Neuronal stem cell (in vitro differentiated cells): ENCODE data around the gene NAV2.

ENCODE experiments used
- DNase-seq: peaks from one replicate; pipeline ENCODE4 v3.0.0-alpha.2; 2013; ENCODE audit warnings: low spot score
- H2AFZ ChIP-seq: one replicate; pipeline ENCODE4 v1.6.1; 2013; ENCODE audit warnings: mild to moderate bottlenecking, low read length, inconsistent platforms
- H2AK5ac ChIP-seq: 2 replicates; pipeline ENCODE4 v1.6.1; 2013; ENCODE audit warnings: low read depth, mild to moderate bottlenecking, inconsistent platforms, low read length, moderate library complexity, mixed read lengths
- H2BK120ac ChIP-seq: 2 replicates; pipeline ENCODE4 v1.6.1; 2013; ENCODE audit warnings: low read depth, mild to moderate bottlenecking, inconsistent platforms, low read length, moderate library complexity, mixed read lengths
- H2BK12ac ChIP-seq: one replicate; pipeline ENCODE4 v1.6.1; 2013; ENCODE audit warnings: low read length, inconsistent platforms
- H2BK15ac ChIP-seq: 2 replicates; pipeline ENCODE4 v1.6.1; 2013; ENCODE audit warnings: mild to moderate bottlenecking, low read length, inconsistent platforms, mixed read lengths
- H2BK5ac ChIP-seq: one replicate; pipeline ENCODE4 v1.6.1; 2013; ENCODE audit warnings: inconsistent platforms, mild to moderate bottlenecking, low read length, moderate library complexity
- H3K14ac ChIP-seq: one replicate; pipeline ENCODE4 v1.6.1; 2013; ENCODE audit warnings: low read length, inconsistent platforms
- H3K18ac ChIP-seq: 2 replicates; pipeline ENCODE4 v1.6.1; 2013; ENCODE audit warnings: low read length, inconsistent platforms
- H3K23ac ChIP-seq: 2 replicates; pipeline ENCODE4 v1.6.1; 2013; ENCODE audit warnings: low read depth, mild to moderate bottlenecking, mixed read lengths, low read length, inconsistent platforms; ENCODE audit not compliant: poor library complexity
- H3K27ac ChIP-seq: replicated peaks from 3 replicates; pipeline ENCODE4 v1.5.1; 2013; ENCODE audit warnings: low read length, inconsistent platforms
- H3K27me3 ChIP-seq, 3 experiments: 2 replicates each; pipeline ENCODE4 v1.6.1; 2013; ENCODE audit warnings: low read length in 3 of 3, mild to moderate bottlenecking in 2 of 3, inconsistent platforms in 1 of 3, low read depth in 1 of 3, mixed read lengths in 1 of 3, moderate library complexity in 1 of 3; ENCODE audit not compliant: control insufficient read depth in 3 of 3, insufficient read depth in 3 of 3
- H3K36me3 ChIP-seq, 2 donors: replicated peaks in 1 of 2; 2 replicates each; pipeline ENCODE4 v1.6.1; 2013; ENCODE audit warnings: low read length in 2 of 2; ENCODE audit not compliant: control insufficient read depth in 2 of 2, insufficient read depth in 2 of 2
- H3K4ac ChIP-seq: 2 replicates; pipeline ENCODE4 v1.6.1; 2013; ENCODE audit warnings: inconsistent platforms, mild to moderate bottlenecking, low read length, moderate library complexity
- H3K4me1 ChIP-seq, 2 donors: 1 replicate in 1 of 2; 2 replicates in 1 of 2; pipeline ENCODE4 v1.6.1; 2013; ENCODE audit warnings: low read length in 2 of 2, low read depth in 1 of 2; ENCODE audit not compliant: control insufficient read depth in 2 of 2, insufficient read depth in 1 of 2
- H3K4me2 ChIP-seq: one replicate; pipeline ENCODE4 v1.6.1; 2013; ENCODE audit warnings: mild to moderate bottlenecking, low read length, inconsistent platforms; ENCODE audit not compliant: insufficient read depth, poor library complexity, severe bottlenecking
- H3K4me3 ChIP-seq, 2 donors: 2 replicates each; pipeline ENCODE4 v1.5.1; 2013; ENCODE audit warnings: low read length in 2 of 2, mild to moderate bottlenecking in 2 of 2, inconsistent platforms in 1 of 2, moderate library complexity in 1 of 2
- H3K79me1 ChIP-seq: one replicate; pipeline ENCODE4 v1.6.1; 2013; ENCODE audit warnings: low read depth, mild to moderate bottlenecking, inconsistent platforms, low read length, moderate library complexity
- H3K9ac ChIP-seq: one replicate; pipeline ENCODE4 v1.6.1; 2013; ENCODE audit warnings: mild to moderate bottlenecking, low read depth, low read length, inconsistent platforms; ENCODE audit not compliant: poor library complexity
- H3K9me3 ChIP-seq, 2 donors: replicated peaks in 1 of 2; 2 replicates each; pipeline versions ENCODE3 to v1.6.1; 2013; ENCODE audit warnings: low read length in 2 of 2, mild to moderate bottlenecking in 2 of 2, inconsistent platforms in 1 of 2, low read depth in 1 of 2, mixed read lengths in 1 of 2, moderate library complexity in 1 of 2; ENCODE audit not compliant: control insufficient read depth in 2 of 2, insufficient read depth in 1 of 2
- H4K8ac ChIP-seq: one replicate; pipeline ENCODE4 v1.6.1; 2013; ENCODE audit warnings: low read depth, mild to moderate bottlenecking, inconsistent platforms, low read length, moderate library complexity
- H4K91ac ChIP-seq: one replicate; pipeline ENCODE4 v1.6.1; 2013; ENCODE audit warnings: low read length, low read depth, mild to moderate bottlenecking, inconsistent platforms; ENCODE audit not compliant: poor library complexity
- WGBS, 2 donors: extraction: QIAGEN DNeasy Blood & Tissue Kit; methylation state at CpG; one replicate each; pipeline ENCODE4 v1.1.7; 2013; ENCODE audit warnings: missing lambda C conversion rate in 2 of 2, mixed read lengths in 1 of 2; ENCODE audit not compliant: insufficient read length in 2 of 2, insufficient replicate concordance in 1 of 2; ENCODE audit errors: extremely low coverage in 2 of 2; 5-methylcytosine and 5-hydroxymethylcytosine counted together

NAV2 gene

GRCh38 chr11:19936461-19936860 lies 223.8 kb downstream of the NAV2 start:
- H3K23ac ChIP-seq = no peak overlapping the region

DNA sequence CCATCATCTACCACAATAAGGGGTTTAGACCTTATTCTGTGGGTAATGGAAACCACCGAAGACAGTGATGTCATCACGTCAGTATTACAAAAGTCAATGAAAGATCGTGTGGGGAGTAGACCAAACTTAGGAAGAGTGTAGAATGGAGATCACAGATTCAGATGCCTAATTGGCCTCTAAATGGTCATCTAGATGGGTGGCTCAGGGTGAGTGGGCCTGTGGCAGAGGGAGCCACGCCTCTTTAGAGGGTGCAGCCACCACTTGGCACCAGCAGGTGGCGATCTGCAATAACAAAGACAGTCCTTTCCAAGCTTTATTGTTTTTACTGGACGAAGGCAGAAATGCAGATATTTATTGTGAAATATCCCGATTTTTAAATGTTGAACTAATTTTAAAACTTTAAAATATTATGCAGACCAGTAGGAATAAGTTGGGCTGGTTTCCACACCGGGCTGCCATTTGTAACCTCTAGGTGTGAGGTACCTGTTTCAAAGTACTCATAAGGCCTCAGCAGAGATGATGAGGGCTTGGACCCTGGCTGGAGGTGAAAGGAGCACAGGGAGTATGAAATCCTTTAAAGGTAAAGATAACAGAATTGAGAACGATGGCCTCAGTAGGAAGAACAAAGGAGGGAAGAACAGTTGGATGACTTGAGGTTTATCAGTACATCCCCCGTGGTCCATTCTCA lies 225.7 kb downstream of the NAV2 start:
- no peak overlapping the region for H3K4me2 ChIP-seq
- no CpG with 5 or more reads among the region's 10 CpGs for WGBS, 2 donors
- no peak overlapping the region for H3K4ac ChIP-seq
- H3K9me3 ChIP-seq = no peaks in the 10 kb centered on the region
- no peaks in the 10 kb centered on the region for H3K27me3 ChIP-seq
- H3K23ac ChIP-seq = no peak overlapping the region
- no peak overlapping the region for H2AFZ ChIP-seq
- no peak overlapping the region for H2AK5ac ChIP-seq
- H2BK120ac ChIP-seq = no peak overlapping the region
- H2BK12ac ChIP-seq = no peak overlapping the region
- no peak overlapping the region for H2BK15ac ChIP-seq
- no peak overlapping the region for H4K8ac ChIP-seq
- H3K9ac ChIP-seq = no peak overlapping the region
- peaks cover 0 to 56% of the 10 kb centered on the region in 2 donors for H3K36me3 ChIP-seq
- H3K4me1 ChIP-seq = peaks cover 3 to 14% of the 10 kb centered on the region in 2 donors
- H4K91ac ChIP-seq = no peak overlapping the region
- H2BK5ac ChIP-seq = no peak overlapping the region
- no peak overlapping the region for H3K14ac ChIP-seq
- no peak overlapping the region for H3K4me3 ChIP-seq
- H3K79me1 ChIP-seq = no peaks in the 10 kb centered on the region
- no peak overlapping the region for H3K27ac ChIP-seq
- DNase-seq = no peak
- no peak overlapping the region for H3K18ac ChIP-seq

More at GRCh38 chr11:19936461-19936860, 223.8 kb downstream of the NAV2 start:
- no peak overlapping the region for H3K27ac ChIP-seq
- no peak overlapping the region for H4K91ac ChIP-seq
- DNase-seq = no peak
- no peak overlapping the region for H2BK120ac ChIP-seq
- WGBS, 2 donors = no CpG with 5 or more reads among the region's 9 CpGs
- H3K36me3 ChIP-seq = peaks cover 0 to 54% of the 10 kb centered on the region in 2 donors
- H3K27me3 ChIP-seq = no peaks in the 10 kb centered on the region
- H3K14ac ChIP-seq = no peak overlapping the region
- no peak overlapping the region for H3K4me3 ChIP-seq
- peaks cover 3 to 22% of the 10 kb centered on the region in 2 donors for H3K4me1 ChIP-seq
- H3K9me3 ChIP-seq = no peaks in the 10 kb centered on the region
- peak overlapping the region; percentile 69 for H3K18ac ChIP-seq
- H3K9ac ChIP-seq = no peak overlapping the region
- peak overlapping the region; percentile 51 for H2AK5ac ChIP-seq
- H3K79me1 ChIP-seq = no peaks in the 10 kb centered on the region
- H4K8ac ChIP-seq = no peak overlapping the region
- H3K4ac ChIP-seq = no peak overlapping the region
- H2BK5ac ChIP-seq = peak overlapping the region; percentile 83
- no peak overlapping the region for H2BK15ac ChIP-seq
- no peak overlapping the region for H2BK12ac ChIP-seq
- H3K4me2 ChIP-seq = no peak overlapping the region
- H2AFZ ChIP-seq = no peak overlapping the region

DNA sequence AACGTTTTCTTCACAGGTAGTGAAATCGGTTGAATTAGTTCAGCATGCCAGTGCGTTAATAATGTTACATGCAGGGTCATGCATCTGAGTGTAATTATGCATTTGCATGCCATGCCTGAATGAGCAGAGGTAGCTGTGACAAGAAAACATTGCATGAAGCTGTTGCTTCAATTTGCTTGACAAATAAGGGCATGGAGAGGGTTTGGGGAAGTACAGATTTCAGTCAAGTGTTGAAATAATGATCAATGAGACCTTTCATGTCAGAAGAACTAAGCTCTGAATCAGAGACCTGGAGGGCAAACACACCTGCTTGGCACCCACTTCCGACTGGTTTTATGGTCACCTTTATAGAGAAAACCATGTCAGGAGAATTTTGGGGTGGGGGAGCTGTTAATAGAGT lies 226.2 kb downstream of the NAV2 start:
- no peak overlapping the region for H2AK5ac ChIP-seq
- H2BK120ac ChIP-seq = no peak overlapping the region

GRCh38 chr11:19939415-19939929 lies 226.8 kb downstream of the NAV2 start:
- Histone ChIP-seq H3K4me2 (no peak overlapping the region), H3K23ac (no peak overlapping the region), H3K79me1 (no peaks in the 10 kb centered on the region), H3K27me3 (no peaks in the 10 kb centered on the region), H4K91ac (no peak overlapping the region), H2BK15ac (no peak overlapping the region), H3K14ac (no peak overlapping the region), H2BK12ac (no peak overlapping the region), H3K27ac (no peak overlapping the region), H2AK5ac (no peak overlapping the region), H3K9ac (no peak overlapping the region), H3K4me3 (no peak overlapping the region), H4K8ac (no peak overlapping the region), H3K36me3 (peaks cover 0 to 47% of the 10 kb centered on the region in 2 donors), H2BK5ac (no peak overlapping the region), H3K4ac (no peak overlapping the region), H2AFZ (no peak overlapping the region), H3K9me3 (no peaks in the 10 kb centered on the region), H3K18ac (no peak overlapping the region), H3K4me1 (peaks cover 3 to 12% of the 10 kb centered on the region in 2 donors), H2BK120ac (no peak overlapping the region)
- WGBS, 2 donors = no CpG with 5 or more reads among the region's 9 CpGs
- DNase-seq = no peak

More for the DNA sequence above, 226.2 kb downstream of the NAV2 start:
- H3K4me2 ChIP-seq = no peak overlapping the region
- no CpG with 5 or more reads among the region's 4 CpGs for WGBS, 2 donors
- H3K4me3 ChIP-seq = no peak overlapping the region
- H2BK12ac ChIP-seq = no peak overlapping the region
- peaks cover 0 to 50% of the 10 kb centered on the region in 2 donors for H3K36me3 ChIP-seq
- H3K27ac ChIP-seq = no peak overlapping the region
- no peak overlapping the region for H3K23ac ChIP-seq
- no peaks in the 10 kb centered on the region for H3K9me3 ChIP-seq
- peaks cover 3 to 14% of the 10 kb centered on the region in 2 donors for H3K4me1 ChIP-seq
- no peaks in the 10 kb centered on the region for H3K27me3 ChIP-seq
- H4K8ac ChIP-seq = no peak overlapping the region
- no peaks in the 10 kb centered on the region for H3K79me1 ChIP-seq
- DNase-seq = no peak
- no peak overlapping the region for H2BK5ac ChIP-seq
- H2BK15ac ChIP-seq = no peak overlapping the region
- H3K4ac ChIP-seq = no peak overlapping the region
- no peak overlapping the region for H3K18ac ChIP-seq
- H3K14ac ChIP-seq = no peak overlapping the region
- no peak overlapping the region for H4K91ac ChIP-seq
- H2AFZ ChIP-seq = no peak overlapping the region
- no peak overlapping the region for H3K9ac ChIP-seq
